GM03348 (cell line): ENCODE results near the gene ZNF563.
"Not testable (repeated sequence)": the region's sequence is repeated elsewhere in the genome, so short reads cannot be mapped to it uniquely, and the experiment has no call there.

Experiments
- DNase-seq: peaks from one replicate; pipeline ENCODE4 v3.0.0; 2012; ENCODE audit warnings: low spot score

The ZNF563 gene

GRCh38 chr19:12333162-12334159, at the start of gene ZNF563:
TSS of gene ZNF563 (minus strand) at chr19:12333633. CDS start at chr19:12333482, 151 bp downstream.
- peak; percentile 97 for DNase-seq

DNA sequence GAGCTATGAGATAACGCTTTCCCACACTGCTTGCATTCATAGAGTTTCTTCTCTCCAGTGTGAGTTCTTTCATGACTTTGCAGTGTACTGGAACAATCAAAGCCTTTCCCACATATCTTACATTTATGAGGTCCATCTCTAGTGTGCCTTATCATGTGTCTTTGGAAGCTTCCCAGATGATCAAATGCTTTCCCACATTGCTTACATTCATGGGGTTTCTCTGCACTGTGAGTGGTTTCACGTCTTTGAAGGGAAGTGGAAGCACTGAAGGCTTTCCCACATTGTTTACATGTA, 47.0 kb upstream of the ZNF563 start:
- DNase-seq = no peak

GRCh38 chr19:12379732-12380443, 46.5 kb upstream of the ZNF563 start:
- DNase-seq = no peak

DNA sequence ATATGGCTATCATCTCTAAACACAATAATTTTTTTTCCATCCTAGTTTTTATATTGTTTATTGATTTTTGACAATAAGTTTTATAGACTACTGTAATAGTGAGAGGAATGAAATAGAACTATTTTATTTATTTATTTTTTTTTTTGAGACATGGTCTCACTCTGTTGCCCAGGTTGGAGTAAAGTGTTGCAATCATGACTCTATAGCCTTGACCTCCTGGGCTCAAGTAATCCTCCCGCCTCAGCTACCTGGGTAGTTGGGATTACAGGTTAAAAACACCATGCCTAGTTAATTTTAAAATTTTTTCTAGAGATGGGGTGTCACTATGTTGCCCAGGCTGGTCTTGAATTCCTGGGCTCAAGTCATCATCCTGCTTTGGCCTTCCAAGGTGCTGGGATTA, 40.6 kb upstream of the ZNF563 start:
- DNase-seq = no peak

DNA sequence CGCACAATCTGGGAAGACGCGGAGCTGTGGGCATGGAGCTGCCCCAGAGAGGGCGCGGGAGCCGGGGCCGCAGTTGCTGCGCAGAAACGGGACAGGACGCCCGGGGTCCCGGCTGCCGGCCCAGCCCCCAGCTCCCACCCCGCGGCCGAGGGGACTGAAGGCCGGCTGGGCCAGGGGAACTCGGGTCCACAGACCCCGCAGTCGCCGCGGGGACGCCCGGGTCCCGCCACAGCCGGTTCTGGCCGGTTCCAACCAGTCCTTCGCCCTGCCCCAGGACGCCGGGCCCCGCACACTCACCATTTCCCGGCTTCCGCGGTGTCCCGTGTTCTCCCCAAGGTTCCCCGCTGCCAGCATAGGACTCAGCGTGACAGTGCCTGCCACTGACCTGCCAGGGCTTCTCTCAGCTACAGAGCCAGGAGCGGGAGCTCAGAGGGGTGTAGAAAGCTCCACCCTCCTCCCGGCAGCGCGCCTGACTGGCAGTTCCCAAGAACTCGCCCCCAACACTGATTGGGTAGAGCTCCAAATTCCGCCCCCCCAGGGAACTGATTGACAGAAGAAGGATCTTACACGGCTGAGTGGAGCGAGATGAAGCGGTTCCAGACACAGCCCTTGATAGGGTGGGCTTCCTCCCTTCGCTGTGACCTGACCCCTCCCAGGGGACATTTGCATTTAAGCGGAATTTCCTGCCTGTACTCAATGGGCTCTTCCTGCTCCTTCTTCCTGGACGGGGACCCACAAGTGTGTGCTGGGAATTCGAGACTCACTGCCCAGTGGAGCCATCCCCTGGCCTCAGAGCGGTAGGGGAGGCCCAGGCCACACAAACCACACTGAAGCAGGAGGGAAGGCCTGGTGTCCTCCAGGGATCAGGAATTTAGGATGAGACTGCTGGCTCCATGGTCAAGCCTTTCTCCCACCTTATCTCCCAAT, 32.1 kb upstream of the ZNF563 start, which contains the start of gene ZNF442:
ZNF442 (minus strand) TSS at position 448 of the 927 bp plus-strand sequence. CDS start 2,052 bp downstream, outside the sequence.
- DNase-seq = peak; percentile 97

GRCh38 chr19:12364391-12365235, 31.2 kb upstream of the ZNF563 start:
- DNase-seq = peak; percentile 60

DNA sequence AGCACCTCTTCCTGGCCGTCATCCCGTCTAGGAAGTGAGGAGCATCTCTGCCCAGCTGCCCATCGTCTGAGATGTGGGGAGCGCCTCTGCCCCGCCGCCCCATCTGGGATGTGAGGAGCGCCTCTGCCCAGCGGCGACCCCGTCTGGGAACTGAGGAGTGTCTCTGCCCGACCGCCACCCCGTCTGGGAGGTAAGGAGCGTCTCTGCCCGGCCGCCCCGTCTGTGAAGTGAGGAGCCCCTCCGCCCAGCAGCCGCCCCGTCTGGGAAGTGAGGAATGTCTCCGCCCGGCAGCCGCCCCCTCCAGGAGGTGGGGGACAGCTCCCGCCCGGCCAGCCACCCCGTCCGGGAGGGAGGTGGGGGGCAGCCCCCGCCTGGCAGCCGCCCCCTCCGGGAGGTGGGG, 28.8 kb upstream of the ZNF563 start:
- not testable (repeated sequence) for DNase-seq

GRCh38 chr19:12353375-12353774, 19.9 kb upstream of the ZNF563 start:
- no peak for DNase-seq

DNA sequence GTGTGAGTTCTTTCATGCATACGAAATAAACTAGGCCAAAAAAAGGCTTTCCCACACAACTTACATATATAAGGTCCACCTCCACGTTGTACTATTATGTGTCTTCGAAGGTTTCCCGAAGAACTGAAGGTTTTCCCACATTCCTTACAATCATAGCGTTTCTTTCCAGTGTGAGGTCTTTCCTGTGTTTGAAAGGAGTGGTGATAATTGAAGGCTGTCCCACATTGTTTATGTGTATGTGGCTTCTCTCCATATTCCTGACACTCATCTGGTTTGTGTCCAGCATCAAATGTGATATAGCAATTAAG, 17.4 kb upstream of the ZNF563 start:
- DNase-seq = no peak

- DNase-seq = no peak
Measured at GRCh38 chr19:12350185-12350889, 16.9 kb upstream of the ZNF563 start.

DNA sequence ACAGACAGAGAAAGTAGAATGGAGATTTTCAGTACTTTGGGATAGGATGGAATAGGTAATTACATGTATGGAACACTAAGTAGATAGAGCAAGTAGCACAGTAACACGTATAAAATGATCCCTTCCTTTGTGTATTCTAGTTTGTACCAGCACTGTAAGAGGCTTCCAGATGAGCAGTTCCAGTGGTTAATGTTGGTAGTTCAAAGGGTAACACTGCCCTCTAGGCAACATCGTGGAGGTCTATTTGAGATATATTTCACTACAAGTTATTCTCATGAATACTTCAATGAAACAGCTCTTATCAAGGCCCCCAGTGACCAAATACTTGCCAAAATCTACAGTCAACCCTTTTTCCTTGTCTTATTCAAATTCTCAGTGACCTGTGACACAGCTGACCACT, 13.5 kb upstream of the ZNF563 start:
- no peak for DNase-seq

- no peak for DNase-seq
Measured at GRCh38 chr19:12345197-12345596, 11.8 kb upstream of the ZNF563 start.

DNA sequence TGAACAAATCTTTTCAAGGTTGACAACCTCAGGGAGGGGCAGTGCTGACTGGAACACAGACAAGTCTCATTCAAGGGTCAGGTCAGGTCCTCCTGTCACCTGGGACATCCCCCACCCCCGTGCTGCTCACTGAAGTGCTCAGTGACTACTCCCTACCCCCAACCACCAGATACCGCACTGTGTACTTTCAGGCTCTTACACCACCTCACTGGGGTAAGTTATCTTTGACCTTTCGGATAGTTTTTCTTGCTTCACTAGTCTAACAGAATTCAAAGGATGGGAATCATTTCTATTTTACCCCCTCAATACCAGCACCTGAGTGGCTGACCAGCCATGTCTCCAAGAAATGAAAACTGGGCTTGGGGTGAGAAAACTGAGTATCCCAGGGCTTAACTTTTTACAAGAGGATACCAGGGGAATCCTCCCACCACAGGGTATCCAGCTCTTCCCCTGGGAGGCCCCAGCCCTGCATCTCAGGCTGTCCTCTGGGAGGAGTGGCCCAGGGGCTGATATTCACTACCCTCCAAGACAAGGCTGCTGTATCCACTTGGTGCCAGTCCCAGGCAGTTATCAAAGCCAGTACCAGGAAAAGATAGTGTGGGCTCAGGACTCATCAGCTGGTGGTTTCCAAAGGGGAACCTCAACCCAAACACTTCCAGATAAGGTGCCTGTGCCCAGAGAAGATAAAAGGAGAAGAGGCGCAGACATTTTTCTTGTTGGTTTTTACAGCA, 2.1 kb downstream of the ZNF563 start:
- DNase-seq = no peak

DNA sequence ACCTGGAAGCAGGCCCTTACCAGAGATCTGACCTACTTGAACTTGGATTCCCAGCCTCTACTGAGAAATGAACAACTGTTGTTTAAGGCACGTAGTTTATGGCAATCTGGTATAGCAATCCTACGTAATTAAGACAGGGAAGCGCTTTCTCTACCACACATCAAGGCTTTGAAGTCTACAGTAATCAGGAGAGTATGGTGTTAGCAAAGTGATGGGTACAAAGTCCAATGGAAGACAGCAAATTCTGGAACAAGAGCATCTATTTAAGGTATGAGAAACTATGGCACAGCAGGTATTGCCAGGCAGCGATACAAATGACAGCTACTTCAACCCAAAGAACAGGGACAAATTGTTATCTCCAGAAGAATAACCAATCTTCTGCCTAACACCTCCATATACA, 3.1 kb downstream of the ZNF563 start:
- DNase-seq = no peak

DNA sequence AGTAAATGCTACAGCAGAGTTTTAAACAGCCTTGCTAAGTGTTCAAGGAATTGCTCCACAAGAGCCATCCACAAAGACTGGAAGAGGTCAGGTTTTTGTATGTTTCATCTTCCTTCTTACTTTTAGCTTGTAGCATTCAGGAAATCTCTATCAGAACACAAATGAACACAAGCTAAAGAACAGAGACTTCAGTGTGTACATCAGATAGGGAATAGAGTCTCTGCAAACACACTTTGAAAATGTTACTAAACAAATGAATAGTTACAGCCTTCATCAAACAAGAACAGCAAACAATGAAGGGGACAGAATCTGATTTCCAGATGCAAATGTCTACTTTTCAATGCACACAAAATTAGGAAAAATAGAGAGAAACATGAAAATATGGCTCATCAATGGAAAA, 7.7 kb downstream of the ZNF563 start:
- DNase-seq = no peak

DNA sequence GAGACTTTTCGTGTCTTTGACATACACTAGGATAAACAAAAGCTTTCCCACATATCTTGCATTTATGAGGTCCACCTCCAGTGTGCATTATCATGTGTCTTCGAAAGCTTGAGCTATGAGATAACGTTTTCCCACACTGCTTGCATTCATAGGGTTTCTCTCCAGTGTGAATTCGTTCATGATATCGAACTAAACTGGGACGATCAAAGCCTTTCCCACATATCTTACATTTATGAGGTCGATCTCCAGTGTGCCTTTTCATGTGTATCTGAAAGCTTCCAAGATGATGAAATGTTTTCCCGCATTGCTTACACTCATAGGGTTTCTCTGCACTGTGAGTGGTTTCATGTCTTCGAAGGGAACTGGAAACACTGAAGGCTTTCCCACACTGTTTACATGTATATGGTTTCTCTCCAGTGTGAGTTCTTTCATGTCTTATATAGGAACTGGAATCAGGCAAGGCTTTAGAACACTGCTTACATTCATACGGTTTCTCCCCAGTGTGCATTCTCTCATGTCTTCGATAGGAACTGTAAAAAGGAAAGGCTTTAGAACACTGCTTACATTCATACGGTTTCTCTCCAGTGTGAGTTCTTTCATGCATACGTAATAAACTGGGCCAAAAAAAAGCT, 14.5 kb downstream of the ZNF563 start:
- no peak for DNase-seq

GRCh38 chr19:12314553-12314952, 18.9 kb downstream of the ZNF563 start:
- DNase-seq = no peak

DNA sequence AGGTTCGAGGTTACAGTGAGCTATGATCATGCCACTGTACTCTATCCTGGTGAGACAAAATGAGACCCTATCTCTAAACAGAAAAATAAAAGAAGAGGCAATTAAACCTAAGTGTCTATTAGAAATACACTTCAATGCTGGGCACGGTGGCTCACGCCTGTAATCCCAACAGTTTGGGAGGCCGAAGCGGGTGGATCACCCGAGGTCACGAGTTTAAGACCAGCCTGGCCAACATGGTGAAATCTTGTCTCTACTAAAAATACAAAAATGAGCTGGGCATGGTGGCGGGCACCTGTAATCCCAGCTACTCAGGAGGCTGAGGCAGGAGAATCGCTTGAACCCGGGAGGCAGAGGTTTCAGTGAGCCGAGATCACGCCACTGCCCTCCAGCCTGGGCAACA, 24.5 kb downstream of the ZNF563 start:
- DNase-seq = not testable (repeated sequence)

DNA sequence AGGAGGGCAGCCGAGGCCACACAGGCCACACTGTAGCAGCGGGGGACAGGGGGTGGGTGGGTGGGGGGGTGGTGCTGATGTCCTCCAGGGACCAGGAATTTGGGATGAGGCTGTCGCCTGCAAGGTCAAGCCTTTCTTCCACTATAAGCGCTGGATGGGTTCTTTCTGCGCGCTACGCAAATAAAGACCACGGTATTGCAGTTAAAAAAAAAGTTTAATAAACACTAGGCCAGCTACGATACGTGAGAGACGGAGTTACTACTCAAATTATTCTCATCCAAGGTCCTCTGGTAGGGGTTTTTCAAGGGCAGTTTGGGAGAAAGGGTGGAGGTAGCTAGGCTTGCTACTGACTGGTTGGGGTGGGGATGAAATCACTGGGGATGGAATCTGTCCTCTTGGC, 38.2 kb downstream of the ZNF563 start:
- DNase-seq = no peak
